Mesenteric fat pad (tissue), 1 donor: ENCODE measurements around the gene SIK3. TPM values are rescaled to one million over a fixed set of nuclear protein-coding genes. Genes with fewer than 3 reads are reported as not detected.
"Not testable (repeated sequence)": the region's sequence is repeated elsewhere in the genome, so short reads cannot be mapped to it uniquely, and the experiment has no call there.

Experiments used
- DNase-seq: peaks from one replicate; pipeline ENCODE4 v3.0.0-alpha.2; 2020; ENCODE audit warnings: low spot score
- total RNA-seq: library from RNA; stranded (reverse); fragmentation: NEBNext Ultra II Directional; extraction: Animal tissue kit (Norgen Biotek cat#: 25700); gene quantifications from one replicate; pipeline ENCODE4 v1.2.1, GENCODE V29; 2021
- donor health status: DM: yes; HTN: yes; CAD: no.

The SIK3 gene
- total RNA-seq, 1 donor from 2014 or later, result 39.2 TPM

GRCh38 chr11:116843661-116844060, 254.6 kb downstream of the SIK3 start:
- DNase-seq, result no peak

- no peak for DNase-seq
These were observed 255.3 kb downstream of the SIK3 start for GRCh38 chr11:116842909-116843308.

GRCh38 chr11:116842117-116842516, 256.1 kb downstream of the SIK3 start:
- no peak for DNase-seq

GRCh38 chr11:116840746-116841296, 257.4 kb downstream of the SIK3 start:
- DNase-seq, result no peak

- no peak for DNase-seq
These were observed 257.9 kb downstream of the SIK3 start for GRCh38 chr11:116840224-116840745.

GRCh38 chr11:116838321-116839084, 259.7 kb downstream of the SIK3 start:
- DNase-seq, result no peak

GRCh38 chr11:116837231-116838091, 260.8 kb downstream of the SIK3 start, which contains the start of gene APOA1:
Gene APOA1, minus strand, starts transcription at chr11:116837622. Its CDS starts 235 bp downstream, at chr11:116837387.
- DNase-seq, result peak; percentile 87

GRCh38 chr11:116836632-116836991, 261.6 kb downstream of the SIK3 start:
- DNase-seq, result no peak

GRCh38 chr11:116835791-116836631, 262.2 kb downstream of the SIK3 start:
- DNase-seq, result peak; percentile 94

GRCh38 chr11:116835042-116835772, 263.0 kb downstream of the SIK3 start:
- peak; percentile 87 for DNase-seq

GRCh38 chr11:116834535-116835041, 263.6 kb downstream of the SIK3 start:
- DNase-seq, result not testable (repeated sequence)

- DNase-seq, result no peak
These were observed 264.3 kb downstream of the SIK3 start for GRCh38 chr11:116833816-116834534.

- peak; percentile 80 for DNase-seq
These were observed 264.8 kb downstream of the SIK3 start for GRCh38 chr11:116833491-116833815.

- peak; percentile 71 for DNase-seq
These were observed 265.6 kb downstream of the SIK3 start for GRCh38 chr11:116832350-116833290.

GRCh38 chr11:116831790-116832349, 266.4 kb downstream of the SIK3 start:
- DNase-seq, result peak; percentile 80

GRCh38 chr11:116830184-116830912, 267.9 kb downstream of the SIK3 start:
- DNase-seq, result peak; percentile 85

GRCh38 chr11:116829525-116830183, 268.6 kb downstream of the SIK3 start, which contains the start of gene APOC3:
Gene APOC3, plus strand, starts transcription at chr11:116829907. Its CDS starts 676 bp downstream, at chr11:116830583.
- DNase-seq, result no peak
